Hepatocyte (in vitro differentiated cells): ENCODE results near the gene OR2T2. TPM values are rescaled to one million over a fixed set of nuclear protein-coding genes. Genes with fewer than 3 reads are reported as not detected.
"Not testable (repeated sequence)": the region's sequence is repeated elsewhere in the genome, so short reads cannot be mapped to it uniquely, and the experiment has no call there.

ENCODE experiments used
- DNase-seq: peaks from one replicate; pipeline ENCODE4 v3.0.0-alpha.2; 2016; ENCODE audit warnings: low spot score
- H2AFZ ChIP-seq: fragments of 200-600 bp; sonication (generic); 2 replicates; pipeline ENCODE4 v1.6.0; 2016; ENCODE audit warnings: antibody characterized with exemption, mild to moderate bottlenecking
- H3K27ac ChIP-seq: fragments of 200-600 bp; sonication (generic); 2 replicates; pipeline ENCODE4 v1.5.1; 2016; ENCODE audit warnings: mild to moderate bottlenecking
- H3K27me3 ChIP-seq: fragments of 200-600 bp; sonication (generic); 2 replicates; pipeline ENCODE4 v1.6.1; 2016
- H3K36me3 ChIP-seq: fragments of 200-600 bp; sonication (generic); replicated peaks from 2 replicates; pipeline ENCODE4 v1.5.1; 2016; ENCODE audit warnings: low read depth; ENCODE audit not compliant: insufficient read depth
- H3K4me1 ChIP-seq: fragments of 200-600 bp; sonication (generic); 2 replicates; pipeline ENCODE4 v1.5.1; 2016; ENCODE audit warnings: mild to moderate bottlenecking, moderate library complexity; ENCODE audit not compliant: insufficient read depth
- H3K4me2 ChIP-seq: fragments of 200-600 bp; sonication (generic); 2 replicates; pipeline ENCODE4 v1.6.0; 2016
- H3K4me3 ChIP-seq: fragments of 200-600 bp; sonication (generic); 2 replicates; pipeline ENCODE4 v1.5.1; 2016; ENCODE audit warnings: mild to moderate bottlenecking
- H3K79me2 ChIP-seq: fragments of 200-600 bp; sonication (generic); 2 replicates; pipeline ENCODE4 v1.6.0; 2017; ENCODE audit warnings: mild to moderate bottlenecking
- H3K9me2 ChIP-seq: fragments of 200-600 bp; sonication (generic); replicated peaks from 2 replicates; pipeline ENCODE4 v1.6.0; 2017; ENCODE audit warnings: mild to moderate bottlenecking; ENCODE audit not compliant: insufficient read depth
- H3K9me3 ChIP-seq: fragments of 200-600 bp; sonication (generic); 2 replicates; pipeline ENCODE4 v1.5.1; 2016; ENCODE audit warnings: low read depth, mild to moderate bottlenecking
- H4K20me1 ChIP-seq: fragments of 200-600 bp; sonication (generic); 2 replicates; pipeline ENCODE4 v1.6.0; 2016; ENCODE audit warnings: mild to moderate bottlenecking; ENCODE audit not compliant: insufficient read depth, poor library complexity, severe bottlenecking
- CTCF ChIP-seq: fragments of 200-600 bp; sonication (generic); IDR thresholded peaks from 2 replicates; pipeline ENCODE4 v1.5.1; 2016; ENCODE audit warnings: antibody characterized with exemption, mild to moderate bottlenecking; ENCODE audit not compliant: poor library complexity
- EZH2 ChIP-seq: fragments of 200-600 bp; sonication (generic); IDR thresholded peaks from 2 replicates; pipeline ENCODE4 v1.6.1; 2016; ENCODE audit warnings: antibody characterized with exemption, mild to moderate bottlenecking, borderline replicate concordance
- EZH2phosphoT487 ChIP-seq: fragments of 200-600 bp; sonication (generic); IDR thresholded peaks from one replicate; pipeline ENCODE4 v1.6.1; 2018; ENCODE audit warnings: antibody characterized with exemption, mild to moderate bottlenecking, low read depth, moderate library complexity; ENCODE audit not compliant: unreplicated experiment, severe bottlenecking
- WGBS: methylation state at CpG from one replicate; pipeline ENCODE4 v1.1.6; 2016; ENCODE audit warnings: low lambda C conversion rate; ENCODE audit errors: missing lambda C conversion rate; 5-methylcytosine and 5-hydroxymethylcytosine counted together
- polyA plus RNA-seq: library from polyadenylated mRNA; unstranded; fragments of >200 nt; fragmentation: Nextera tagmentation; extraction: Ambion mirVana; gene quantifications from 2 replicates; pipeline ENCODE4 v1.2.1, GENCODE V29; 2016
- total RNA-seq: library from RNA; depleted of rRNA; stranded (reverse); fragments of >200 nt; gene quantifications from 2 replicates; pipeline ENCODE4 v1.2.3, GENCODE V29; 2014

The OR2T2 gene
- total and polyA plus RNA-seq, 2 experiments from 2014 or later, result not detected

GRCh38 chr1:248471154-248471553, 25.7 kb downstream of the OR2T2 start:
- Histone ChIP-seq H3K4me2 (no peak overlapping the region), H2AFZ (no peak overlapping the region), H3K27ac (no peak overlapping the region), H3K79me2 (no peaks in the 10 kb centered on the region), H3K9me3 (no peaks in the 10 kb centered on the region), H3K9me2 (no peaks in the 10 kb centered on the region), H3K36me3 (no peaks in the 10 kb centered on the region), H3K27me3 (no peaks in the 10 kb centered on the region), H4K20me1 (no peaks in the 10 kb centered on the region), H3K4me3 (no peak overlapping the region), H3K4me1 (no peaks in the 10 kb centered on the region)
- WGBS, result 60% methylated on average over 4 of the region's 4 CpGs
- TF ChIP-seq EZH2, result no peak
- TF ChIP-seq EZH2phosphoT487, result no peak
- no peak for TF ChIP-seq CTCF
- no peak for DNase-seq

GRCh38 chr1:248472111-248472510, 26.7 kb downstream of the OR2T2 start:
- H3K4me2 ChIP-seq, H2AFZ ChIP-seq, H3K4me3 ChIP-seq, H3K4me1 ChIP-seq, H3K27ac ChIP-seq, H3K27me3 ChIP-seq, H3K79me2 ChIP-seq, DNase-seq, H4K20me1 ChIP-seq, H3K36me3 ChIP-seq, H3K9me3 ChIP-seq, H3K9me2 ChIP-seq: not testable (repeated sequence)
- WGBS, result 40% methylated on average over 2 of the region's 2 CpGs

GRCh38 chr1:248473051-248473450, 27.6 kb downstream of the OR2T2 start, which contains the start of gene OR2T3:
Gene OR2T3, plus strand, starts transcription at chr1:248473351. Its CDS starts 0 bp downstream, at chr1:248473351.
- H4K20me1 ChIP-seq, H3K79me2 ChIP-seq, H3K27ac ChIP-seq, H3K4me1 ChIP-seq, DNase-seq, H3K9me3 ChIP-seq, H2AFZ ChIP-seq, H3K27me3 ChIP-seq, H3K9me2 ChIP-seq, H3K4me3 ChIP-seq, H3K36me3 ChIP-seq, H3K4me2 ChIP-seq: not testable (repeated sequence)
- 61% methylated on average over 2 of the region's 2 CpGs for WGBS

GRCh38 chr1:248475660-248476059, 30.2 kb downstream of the OR2T2 start:
- H3K27ac ChIP-seq, H3K36me3 ChIP-seq, H3K4me2 ChIP-seq, H3K4me3 ChIP-seq, H3K4me1 ChIP-seq, H3K79me2 ChIP-seq, H4K20me1 ChIP-seq, H3K9me3 ChIP-seq, H3K9me2 ChIP-seq, H3K27me3 ChIP-seq, DNase-seq, H2AFZ ChIP-seq: not testable (repeated sequence)
- WGBS, result no CpG with 5 or more reads among the region's 1 CpG

- not testable (repeated sequence) for H3K79me2 ChIP-seq, H3K4me1 ChIP-seq, H3K36me3 ChIP-seq, H3K4me3 ChIP-seq, H3K9me3 ChIP-seq, H4K20me1 ChIP-seq, H3K27me3 ChIP-seq, H3K9me2 ChIP-seq, H3K4me2 ChIP-seq, H3K27ac ChIP-seq, H2AFZ ChIP-seq, DNase-seq
- WGBS, result 61% methylated on average over 13 of the region's 13 CpGs
These were observed 36.5 kb downstream of the OR2T2 start for GRCh38 chr1:248481686-248482579.

GRCh38 chr1:248488289-248488688, 42.9 kb downstream of the OR2T2 start, which contains the start of gene OR2T5:
Gene OR2T5, plus strand, starts transcription at chr1:248488589. Its CDS starts 0 bp downstream, at chr1:248488589.
- H4K20me1 ChIP-seq, H3K9me2 ChIP-seq, H3K27ac ChIP-seq, H3K79me2 ChIP-seq, H3K36me3 ChIP-seq, H3K4me3 ChIP-seq, H3K4me2 ChIP-seq, H3K9me3 ChIP-seq, H3K4me1 ChIP-seq, H3K27me3 ChIP-seq, H2AFZ ChIP-seq, DNase-seq: not testable (repeated sequence)
- 83% methylated on average over 4 of the region's 6 CpGs for WGBS

- H3K4me1 ChIP-seq, DNase-seq, H3K4me2 ChIP-seq, H3K79me2 ChIP-seq, H3K36me3 ChIP-seq, H3K9me3 ChIP-seq, H3K27me3 ChIP-seq, H3K27ac ChIP-seq, H3K4me3 ChIP-seq, H3K9me2 ChIP-seq, H4K20me1 ChIP-seq, H2AFZ ChIP-seq: not testable (repeated sequence)
- no CpG with 5 or more reads among the region's 5 CpGs for WGBS
These were observed 51.2 kb downstream of the OR2T2 start for GRCh38 chr1:248496661-248497060.
